GM18505 (cell line): Measurements from ENCODE around the gene PECR.
"Not testable (repeated sequence)": the region's sequence is repeated elsewhere in the genome, so short reads cannot be mapped to it uniquely, and the experiment has no call there.

Source experiments
- ATAC-seq: cut with Tn5 transposase; IDR thresholded peaks from one replicate; pipeline ENCODE4 v1.9.1; 2021; ENCODE audit not compliant: unreplicated experiment
- POLR2A ChIP-seq: IDR thresholded peaks from 4 replicates; pipeline ENCODE4 v1.6.1; 2011; ENCODE audit warnings: borderline replicate concordance; ENCODE audit not compliant: insufficient read depth, insufficient read length; ENCODE audit errors: extremely low read depth

The PECR gene

GRCh38 chr2:216086207-216086893 is 4.7 kb upstream of the PECR start:
- no peak for ATAC-seq
- TF ChIP-seq POLR2A = no peak

- TF ChIP-seq POLR2A = no peak
- ATAC-seq = no peak
These were observed 2.9 kb upstream of the PECR start for GRCh38 chr2:216084547-216084946.

- ATAC-seq = no peak
- TF ChIP-seq POLR2A = no peak
These were observed 2.1 kb upstream of the PECR start for GRCh38 chr2:216083464-216084281.

- no peak for TF ChIP-seq POLR2A
- no peak for ATAC-seq
These were observed 1.2 kb upstream of the PECR start for GRCh38 chr2:216082805-216083204.

GRCh38 chr2:216082117-216082711 is 605 bp upstream of the PECR start:
- ATAC-seq = no peak
- TF ChIP-seq POLR2A = no peak

GRCh38 chr2:216081012-216081411 is 597 bp downstream of the PECR start:
- ATAC-seq = no peak
- TF ChIP-seq POLR2A = no peak

- not testable (repeated sequence) for ATAC-seq
These were observed 1.6 kb downstream of the PECR start for GRCh38 chr2:216080048-216080447.

GRCh38 chr2:216078776-216079175 is 2.8 kb downstream of the PECR start:
- no peak for ATAC-seq
- no peak for TF ChIP-seq POLR2A

- no peak for TF ChIP-seq POLR2A
- no peak for ATAC-seq
These were observed 5.8 kb downstream of the PECR start for GRCh38 chr2:216075510-216076485.

- TF ChIP-seq POLR2A = no peak
- no peak for ATAC-seq
These were observed 6.8 kb downstream of the PECR start for GRCh38 chr2:216074794-216075193.

GRCh38 chr2:216074380-216074779 is 7.2 kb downstream of the PECR start:
- no peak for ATAC-seq
- TF ChIP-seq POLR2A = no peak

GRCh38 chr2:216073773-216074172 is 7.8 kb downstream of the PECR start:
- no peak for TF ChIP-seq POLR2A
- no peak for ATAC-seq

- TF ChIP-seq POLR2A = no peak
- no peak for ATAC-seq
These were observed 9.1 kb downstream of the PECR start for GRCh38 chr2:216072473-216072872.

- no peak for TF ChIP-seq POLR2A
- ATAC-seq = no peak
These were observed 10.3 kb downstream of the PECR start for GRCh38 chr2:216071111-216071851.
